GM13976 (cell line): ENCODE results near the gene ICA1.

ENCODE experiments used
- DNase-seq: peaks from one replicate; pipeline ENCODE4 v3.0.0; 2012; ENCODE audit warnings: low spot score
- in situ Hi-C: fragments of 300-500 bp; cut with MboI; formaldehyde crosslinking; loops from one replicate; pipeline ENCODE4 v1.12.0; 2022; ENCODE audit warnings: low sequenced_read_pairs, mixed read lengths, inconsistent platforms; ENCODE audit not compliant: unreplicated experiment
- TF ChIP-seq, protein P1 (sequence below): IDR thresholded peaks from 2 replicates; pipeline ENCODE4 v1.5.1; 2012; ENCODE audit warnings: borderline replicate concordance, mild to moderate bottlenecking; ENCODE audit not compliant: insufficient read depth; ENCODE audit errors: extremely low read depth, missing control alignments, control extremely low read depth

The ICA1 gene

DNA sequence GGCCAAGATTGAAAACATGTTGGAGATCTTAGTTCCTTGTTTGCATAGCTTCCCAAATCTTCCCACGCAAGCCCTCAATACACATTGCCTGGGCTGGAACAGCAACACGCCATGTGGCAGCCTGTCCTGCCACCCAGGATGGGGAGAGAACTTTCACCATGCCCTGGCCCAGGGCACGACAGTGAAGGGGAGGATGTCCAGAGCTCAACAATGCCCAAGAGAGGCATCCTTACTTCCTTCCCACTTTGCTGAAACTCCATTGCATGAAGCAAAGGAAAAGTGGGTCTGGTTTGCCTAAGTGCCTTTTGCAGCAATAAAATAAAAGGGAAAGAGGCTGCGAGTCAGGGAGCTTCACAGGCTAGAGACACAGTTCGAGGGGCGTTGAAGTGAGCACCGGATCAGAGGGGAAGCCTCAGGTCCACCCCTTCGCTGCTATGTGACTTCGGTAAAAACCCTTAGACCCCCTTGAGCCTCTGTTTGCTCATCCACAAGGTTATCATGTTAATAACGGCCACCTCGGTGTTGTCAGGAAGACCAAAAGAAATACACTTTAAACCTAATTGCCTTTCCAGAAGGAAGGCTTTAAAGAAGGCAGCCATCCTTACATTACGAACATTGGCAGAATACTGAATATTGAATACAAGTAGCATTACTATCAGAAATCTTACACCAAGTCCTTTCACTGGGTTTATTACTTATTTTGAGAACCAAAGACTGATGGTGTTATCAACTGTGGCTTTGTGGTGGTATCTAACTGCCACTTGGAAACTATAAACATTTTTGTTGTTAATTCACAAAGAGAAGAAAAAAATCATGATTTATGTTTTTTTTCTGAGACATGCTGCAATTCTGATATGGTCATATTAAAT lies 133.3 kb downstream of the ICA1 start:
- TF ChIP-seq, protein P1, sequence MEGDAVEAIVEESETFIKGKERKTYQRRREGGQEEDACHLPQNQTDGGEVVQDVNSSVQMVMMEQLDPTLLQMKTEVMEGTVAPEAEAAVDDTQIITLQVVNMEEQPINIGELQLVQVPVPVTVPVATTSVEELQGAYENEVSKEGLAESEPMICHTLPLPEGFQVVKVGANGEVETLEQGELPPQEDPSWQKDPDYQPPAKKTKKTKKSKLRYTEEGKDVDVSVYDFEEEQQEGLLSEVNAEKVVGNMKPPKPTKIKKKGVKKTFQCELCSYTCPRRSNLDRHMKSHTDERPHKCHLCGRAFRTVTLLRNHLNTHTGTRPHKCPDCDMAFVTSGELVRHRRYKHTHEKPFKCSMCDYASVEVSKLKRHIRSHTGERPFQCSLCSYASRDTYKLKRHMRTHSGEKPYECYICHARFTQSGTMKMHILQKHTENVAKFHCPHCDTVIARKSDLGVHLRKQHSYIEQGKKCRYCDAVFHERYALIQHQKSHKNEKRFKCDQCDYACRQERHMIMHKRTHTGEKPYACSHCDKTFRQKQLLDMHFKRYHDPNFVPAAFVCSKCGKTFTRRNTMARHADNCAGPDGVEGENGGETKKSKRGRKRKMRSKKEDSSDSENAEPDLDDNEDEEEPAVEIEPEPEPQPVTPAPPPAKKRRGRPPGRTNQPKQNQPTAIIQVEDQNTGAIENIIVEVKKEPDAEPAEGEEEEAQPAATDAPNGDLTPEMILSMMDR = no peak
- in situ Hi-C loops = loop anchor here (10.0 kb wide), 1 partner anchor 154 kb away; no protein-coding TSS in a partner anchor
- DNase-seq = no peak

DNA sequence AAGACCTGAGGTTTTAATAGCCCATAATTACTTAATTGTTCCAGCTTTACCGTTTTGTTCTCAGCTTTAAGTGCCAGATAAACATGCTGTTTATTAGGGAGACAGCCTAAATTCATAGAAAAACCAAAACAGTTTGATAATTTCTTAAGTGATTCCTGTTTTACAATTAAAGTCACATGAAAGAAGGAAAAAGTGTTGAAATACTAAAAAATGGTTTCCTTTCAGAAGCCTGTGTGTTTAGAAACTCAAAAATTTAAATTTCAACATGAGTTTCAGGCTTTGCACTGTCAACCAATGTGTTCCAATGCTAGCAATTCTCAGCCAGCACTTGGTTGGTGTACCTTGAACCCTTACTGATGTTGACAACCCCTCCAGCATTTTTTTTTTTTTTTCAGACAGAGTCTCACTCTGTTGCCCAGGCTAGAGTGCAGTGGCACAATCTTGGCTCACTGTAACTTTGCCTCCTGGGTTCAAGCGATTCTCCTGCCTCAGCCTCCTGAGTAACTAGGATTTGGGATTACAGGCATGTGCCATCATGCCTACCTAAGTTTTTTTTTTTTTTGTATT lies 135.3 kb downstream of the ICA1 start:
- TF ChIP-seq, protein P1 = no peak
- in situ Hi-C loops = loop anchor here (10.0 kb wide), 1 partner anchor 152 kb away; no protein-coding TSS in a partner anchor
- DNase-seq = no peak

DNA sequence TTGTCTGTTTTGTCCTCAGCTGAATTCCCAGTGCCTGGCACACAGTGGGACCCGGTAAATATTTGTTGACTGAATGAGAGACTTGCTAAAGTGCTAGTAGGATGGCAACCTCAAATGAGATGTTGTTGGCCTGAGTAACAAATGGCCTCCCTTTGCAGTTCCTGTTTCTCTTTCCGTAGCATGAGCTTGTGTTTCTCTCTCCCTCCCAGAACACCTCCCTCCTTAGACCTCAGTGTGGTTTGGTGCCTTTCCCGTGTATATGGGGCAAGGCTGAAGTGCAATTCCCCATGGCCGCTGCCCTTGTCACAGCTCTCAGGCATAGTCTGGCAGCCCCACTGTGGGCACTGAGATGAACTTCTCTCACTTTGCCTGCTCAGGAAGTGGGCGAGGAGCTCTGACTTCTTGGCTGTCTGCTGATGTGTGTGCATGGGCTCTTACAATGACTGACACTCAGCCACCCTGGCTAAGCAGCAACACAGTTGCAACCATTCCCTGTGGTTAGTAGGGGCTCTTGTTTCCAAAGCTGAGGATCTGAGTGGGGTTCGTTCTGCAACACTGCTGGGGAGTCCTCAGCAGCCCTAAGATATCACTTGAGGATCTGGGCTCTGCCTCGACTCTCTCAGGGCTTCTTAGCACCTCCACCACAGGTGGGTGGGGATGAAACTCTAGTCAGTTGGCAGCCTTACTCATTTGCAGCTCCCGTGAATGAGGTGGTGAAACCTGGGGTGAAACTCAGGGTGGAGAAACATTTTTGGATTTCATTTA lies 136.1 kb downstream of the ICA1 start:
- TF ChIP-seq, protein P1 = no peak
- in situ Hi-C loops = loop anchor here (10.0 kb wide), 1 partner anchor 151 kb away; no protein-coding TSS in a partner anchor

DNA sequence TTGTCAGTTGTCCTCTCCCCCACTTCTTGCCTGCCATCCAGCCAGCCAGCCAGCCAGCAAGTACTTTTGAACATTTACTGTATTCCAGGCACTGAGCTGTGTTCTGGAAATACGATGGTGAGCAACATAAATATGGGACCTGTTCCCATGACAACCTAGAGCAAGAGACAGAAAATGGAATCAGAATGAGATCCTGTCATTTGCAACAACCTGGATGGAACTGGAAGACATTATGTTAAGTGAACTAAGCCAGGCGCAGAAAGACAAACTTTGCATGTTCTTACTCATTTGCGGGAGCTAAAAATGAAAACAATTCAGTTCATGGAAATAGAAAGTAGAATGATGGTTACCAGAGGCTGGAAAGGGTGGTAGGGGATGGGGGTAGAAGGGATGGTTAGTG lies 140.7 kb downstream of the ICA1 start:
- no peak for DNase-seq
- TF ChIP-seq, protein P1 = no peak
- in situ Hi-C loops = loop anchor here (10.0 kb wide), 1 partner anchor 146 kb away; no protein-coding TSS in a partner anchor

More for the DNA sequence above, 136.1 kb downstream of the ICA1 start:
- DNase-seq = peak; percentile 66

DNA sequence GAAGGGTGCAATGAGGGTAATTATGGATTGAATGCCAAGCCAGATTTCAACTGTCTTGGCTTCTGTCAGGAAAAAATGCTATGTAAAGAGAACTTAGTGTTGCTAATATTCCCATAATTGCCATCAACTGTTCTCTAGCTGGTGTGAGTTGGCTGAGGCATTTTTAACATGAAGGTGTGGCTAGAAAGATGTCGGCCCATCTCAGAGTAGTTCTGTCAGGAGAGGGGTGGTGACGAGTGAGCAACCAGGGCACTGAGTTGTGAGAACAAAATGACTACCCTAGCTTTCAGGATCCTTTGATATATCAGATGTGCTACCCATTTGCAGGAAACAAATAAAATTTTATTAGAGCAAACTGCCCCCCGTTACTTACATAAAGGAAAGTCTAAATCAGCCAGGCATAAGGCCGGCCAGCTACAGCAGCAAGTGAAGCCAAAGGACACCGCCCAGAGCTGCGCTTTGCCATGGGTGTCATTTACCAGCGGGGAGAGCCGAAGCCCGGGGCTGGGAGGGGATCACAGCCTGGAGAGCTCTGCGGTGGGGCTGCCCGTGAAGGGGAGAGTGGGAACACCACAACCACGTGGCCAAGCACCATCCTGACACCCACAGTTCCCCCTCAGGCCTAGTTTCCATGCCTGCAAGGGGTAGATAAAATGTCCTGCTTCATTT lies 141.4 kb downstream of the ICA1 start:
- DNase-seq = no peak
- in situ Hi-C loops = loop anchor here (10.0 kb wide), 1 partner anchor 146 kb away; no protein-coding TSS in a partner anchor
- TF ChIP-seq, protein P1 = no peak

DNA sequence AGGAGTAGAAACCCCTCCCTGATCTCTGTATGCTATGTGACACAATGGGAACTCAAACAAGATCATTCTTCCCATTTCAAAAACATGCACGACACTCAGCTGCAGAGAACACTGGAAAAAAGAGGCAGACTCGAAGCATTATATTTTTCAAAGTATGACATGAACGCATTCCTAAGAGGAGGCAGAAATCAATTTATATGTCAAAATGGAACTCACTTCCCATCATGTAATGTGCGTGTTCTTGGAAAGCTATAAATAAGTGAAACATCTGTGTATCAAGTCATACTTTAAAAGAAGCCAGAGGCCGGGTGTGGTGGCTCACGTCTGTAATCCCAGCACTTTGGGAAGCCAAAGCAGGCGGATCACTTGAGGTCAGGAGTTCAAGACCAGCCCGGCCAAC lies 142.7 kb downstream of the ICA1 start:
- no peak for DNase-seq

More for the DNA sequence above, 142.7 kb downstream of the ICA1 start:
- in situ Hi-C loops = no loop called here
- TF ChIP-seq, protein P1 = no peak
